ENCODE results near the gene TAF11L12.
"Not testable (repeated sequence)": the region's sequence is repeated elsewhere in the genome, so short reads cannot be mapped to it uniquely, and the experiment has no call there.

Gene TAF11L12

DNA sequence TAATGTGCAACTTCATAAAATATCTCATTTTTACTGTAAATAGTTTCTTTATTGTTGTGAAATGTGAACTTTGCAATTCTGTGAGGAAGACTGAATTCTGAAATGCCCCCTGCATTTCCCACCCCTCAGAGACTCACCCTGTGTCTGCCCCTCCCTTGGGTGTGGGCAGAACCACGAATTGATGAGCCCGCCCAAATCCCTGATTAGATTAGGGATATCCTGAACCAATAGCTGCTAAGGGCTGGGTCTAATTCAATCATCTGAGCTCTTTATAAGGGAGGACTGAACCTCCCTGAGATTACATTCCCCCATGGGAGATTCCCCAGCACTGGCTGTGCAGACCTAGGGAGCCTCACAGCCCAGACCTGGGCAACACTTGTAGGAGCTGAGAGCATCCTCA lies at the start of gene TAF11L12:
TAF11L12 (plus strand) TSS at position 301 of the 400 bp plus-strand sequence.
- not testable (repeated sequence) for DNase-seq

DNA sequence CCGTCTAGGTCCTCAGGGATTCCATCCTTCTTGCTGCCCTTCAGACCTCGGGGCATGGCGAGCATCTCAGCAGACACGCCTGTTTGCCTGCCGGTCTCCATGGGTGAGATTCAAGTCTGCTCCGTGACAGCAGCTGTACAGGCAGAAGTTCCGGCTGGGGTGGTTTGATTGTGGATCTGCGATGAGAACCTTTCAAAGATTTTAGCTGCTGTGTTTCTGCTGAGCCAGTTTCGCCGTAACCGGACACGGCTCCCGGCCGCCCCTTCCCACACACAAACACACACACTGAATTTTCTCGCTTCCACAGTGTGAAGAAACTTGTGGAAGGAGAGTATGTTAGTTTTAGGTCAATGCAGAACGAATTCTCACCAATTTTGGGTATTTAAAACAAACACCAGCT lies 24.5 kb upstream of the TAF11L12 start, which contains the start of gene TAF11L7:
TAF11L7 (minus strand) TSS at position 101 of the 400 bp plus-strand sequence.
- not testable (repeated sequence) for DNase-seq

DNA sequence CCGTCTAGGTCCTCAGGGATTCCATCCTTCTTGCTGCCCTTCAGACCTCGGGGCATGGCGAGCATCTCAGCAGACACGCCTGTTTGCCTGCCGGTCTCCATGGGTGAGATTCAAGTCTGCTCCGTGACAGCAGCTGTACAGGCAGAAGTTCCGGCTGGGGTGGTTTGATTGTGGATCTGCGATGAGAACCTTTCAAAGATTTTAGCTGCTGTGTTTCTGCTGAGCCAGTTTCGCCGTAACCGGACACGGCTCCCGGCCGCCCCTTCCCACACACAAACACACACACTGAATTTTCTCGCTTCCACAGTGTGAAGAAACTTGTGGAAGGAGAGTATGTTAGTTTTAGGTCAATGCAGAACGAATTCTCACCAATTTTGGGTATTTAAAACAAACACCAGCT lies 19.3 kb upstream of the TAF11L12 start, which contains the start of gene TAF11L8:
TAF11L8 (minus strand) TSS at position 101 of the 400 bp plus-strand sequence.
- not testable (repeated sequence) for DNase-seq

DNA sequence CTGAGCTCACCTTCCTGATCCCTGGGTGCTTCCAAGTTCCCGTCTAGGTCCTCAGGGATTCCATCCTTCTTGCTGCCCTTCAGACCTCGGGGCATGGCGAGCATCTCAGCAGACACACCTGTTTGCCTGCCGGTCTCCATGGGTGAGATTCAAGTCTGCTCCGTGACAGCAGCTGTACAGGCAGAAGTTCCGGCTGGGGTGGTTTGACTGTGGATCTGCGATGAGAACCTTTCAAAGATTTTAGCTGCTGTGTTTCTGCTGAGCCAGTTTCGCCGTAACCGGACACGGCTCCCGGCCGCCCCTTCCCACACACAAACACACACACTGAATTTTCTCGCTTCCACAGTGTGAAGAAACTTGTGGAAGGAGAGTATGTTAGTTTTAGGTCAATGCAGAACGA lies 15.9 kb upstream of the TAF11L12 start, which contains the start of gene TAF11L9:
TAF11L9 (minus strand) TSS at position 140 of the 400 bp plus-strand sequence.
- DNase-seq: not testable (repeated sequence)

DNA sequence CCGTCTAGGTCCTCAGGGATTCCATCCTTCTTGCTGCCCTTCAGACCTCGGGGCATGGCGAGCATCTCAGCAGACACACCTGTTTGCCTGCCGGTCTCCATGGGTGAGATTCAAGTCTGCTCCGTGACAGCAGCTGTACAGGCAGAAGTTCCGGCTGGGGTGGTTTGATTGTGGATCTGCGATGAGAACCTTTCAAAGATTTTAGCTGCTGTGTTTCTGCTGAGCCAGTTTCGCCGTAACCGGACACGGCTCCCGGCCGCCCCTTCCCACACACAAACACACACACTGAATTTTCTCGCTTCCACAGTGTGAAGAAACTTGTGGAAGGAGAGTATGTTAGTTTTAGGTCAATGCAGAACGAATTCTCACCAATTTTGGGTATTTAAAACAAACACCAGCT lies 12.5 kb upstream of the TAF11L12 start, which contains the start of gene TAF11L10:
TAF11L10 (minus strand) TSS at position 101 of the 400 bp plus-strand sequence.
- DNase-seq: not testable (repeated sequence)

DNA sequence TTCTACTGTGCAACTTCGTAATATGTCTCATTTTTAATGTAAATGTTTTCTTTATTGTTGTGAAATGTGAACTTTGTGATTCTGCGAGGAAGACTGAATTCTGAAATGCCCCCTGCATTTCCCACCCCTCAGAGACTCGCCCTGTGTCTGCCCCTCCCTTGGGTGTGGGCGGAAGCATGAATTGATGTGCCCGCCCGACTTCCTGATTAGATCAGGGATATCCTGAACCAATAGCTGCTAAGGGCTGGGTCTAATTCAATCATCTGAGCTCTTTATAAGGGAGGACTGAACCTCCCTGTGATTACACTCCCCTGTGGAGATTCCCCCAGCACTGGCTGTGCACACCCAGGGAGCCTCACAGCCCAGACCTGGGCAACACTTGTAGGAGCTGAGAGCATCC lies 6.3 kb upstream of the TAF11L12 start, which contains the start of gene TAF11L11:
TAF11L11 (plus strand) TSS at position 304 of the 400 bp plus-strand sequence.
- not testable (repeated sequence) for DNase-seq

DNA sequence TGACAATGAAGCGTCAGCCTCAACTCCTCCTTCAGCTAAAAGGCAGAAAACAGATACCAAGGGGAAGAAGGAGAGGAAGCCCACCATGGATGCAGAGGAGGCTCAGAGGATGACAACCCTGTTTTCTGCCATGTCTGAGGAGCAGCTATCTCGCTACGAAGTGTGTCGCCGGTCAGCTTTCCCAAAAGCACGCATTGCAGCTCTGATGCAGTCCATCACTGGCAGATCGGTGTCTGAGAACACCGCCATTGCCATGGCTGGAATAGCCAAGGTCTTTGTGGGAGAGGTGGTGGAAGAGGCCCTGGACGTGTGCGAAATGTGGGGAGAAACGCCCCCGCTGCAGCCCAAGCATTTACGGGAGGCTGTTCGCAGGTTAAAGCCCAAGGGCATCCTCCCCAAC lies 5.2 kb upstream of the TAF11L12 start:
- DNase-seq: no peak

DNA sequence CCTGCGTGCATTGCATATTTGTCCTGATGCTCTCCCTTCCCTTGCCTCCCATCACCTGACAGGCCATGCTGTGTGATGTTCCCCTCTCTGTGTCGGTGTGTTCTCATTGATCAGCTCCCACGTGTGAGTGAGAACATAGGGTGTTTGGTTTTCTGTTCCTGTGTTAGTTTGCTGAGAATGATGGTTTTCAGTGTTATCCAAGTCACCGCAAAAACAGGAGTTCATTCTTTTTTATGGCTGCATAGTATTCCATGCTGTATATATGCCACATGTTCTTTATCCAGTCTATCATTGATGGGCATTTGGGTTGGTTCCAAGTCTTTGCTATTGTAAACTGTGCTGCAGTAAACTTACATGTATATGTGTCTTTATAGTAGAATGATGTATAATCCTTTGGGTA lies 2.7 kb upstream of the TAF11L12 start:
- not testable (repeated sequence) for DNase-seq

DNA sequence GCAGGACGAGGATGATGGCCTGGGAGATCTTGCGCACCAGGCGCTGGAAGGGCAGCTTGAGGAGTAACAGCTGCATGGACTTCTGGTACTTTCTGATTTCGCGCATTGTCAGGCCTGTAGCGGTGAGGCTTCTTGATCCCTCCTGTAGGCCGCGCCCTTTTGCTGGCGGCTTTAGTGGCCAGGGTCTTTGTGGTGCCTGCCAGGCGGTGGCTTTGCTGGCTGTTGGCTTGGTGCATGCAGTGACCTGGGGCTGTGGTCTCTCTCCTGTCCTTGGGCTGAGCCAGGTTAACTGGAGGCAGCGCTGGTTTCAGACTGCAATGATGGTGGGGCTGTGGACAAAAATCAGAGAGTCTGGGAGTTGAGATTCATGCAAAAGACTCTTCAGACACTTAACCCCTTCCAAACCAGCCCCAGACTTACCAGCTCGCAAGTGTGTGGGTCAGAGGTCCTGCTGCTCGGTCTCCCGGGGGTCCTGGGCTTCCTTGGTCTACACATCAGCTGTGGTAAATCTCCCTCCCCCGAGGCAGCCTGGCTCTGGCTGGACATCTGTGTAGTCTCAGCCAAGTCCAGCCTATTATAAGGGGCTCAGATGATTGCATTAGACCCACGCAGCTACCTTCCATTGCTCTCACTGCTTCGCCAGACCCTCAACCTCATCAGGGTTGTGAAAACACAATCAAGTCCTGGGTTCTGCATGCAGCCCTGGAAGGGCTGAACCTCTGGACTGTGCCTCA lies 4.8 kb downstream of the TAF11L12 start:
- no peak for DNase-seq

DNA sequence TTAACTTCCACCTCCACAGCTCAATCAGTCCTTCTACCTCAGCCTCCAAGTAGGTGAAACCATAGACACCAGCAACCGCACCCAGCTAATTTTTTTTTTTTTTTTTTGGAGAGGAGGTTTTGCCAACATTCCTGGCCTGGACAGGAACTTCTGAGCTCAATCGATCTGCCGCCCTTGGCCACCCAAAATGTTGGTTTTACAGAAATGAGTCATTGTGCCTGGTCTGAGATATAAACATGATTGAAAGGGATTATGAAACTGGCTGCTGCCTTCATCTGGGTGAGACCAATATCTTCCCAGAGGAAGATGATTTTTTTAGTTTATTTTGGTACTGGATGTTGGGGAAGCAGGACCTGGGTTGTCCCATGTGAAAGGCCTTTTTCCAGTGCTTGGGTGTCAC lies 9.2 kb downstream of the TAF11L12 start:
- no peak for DNase-seq

DNA sequence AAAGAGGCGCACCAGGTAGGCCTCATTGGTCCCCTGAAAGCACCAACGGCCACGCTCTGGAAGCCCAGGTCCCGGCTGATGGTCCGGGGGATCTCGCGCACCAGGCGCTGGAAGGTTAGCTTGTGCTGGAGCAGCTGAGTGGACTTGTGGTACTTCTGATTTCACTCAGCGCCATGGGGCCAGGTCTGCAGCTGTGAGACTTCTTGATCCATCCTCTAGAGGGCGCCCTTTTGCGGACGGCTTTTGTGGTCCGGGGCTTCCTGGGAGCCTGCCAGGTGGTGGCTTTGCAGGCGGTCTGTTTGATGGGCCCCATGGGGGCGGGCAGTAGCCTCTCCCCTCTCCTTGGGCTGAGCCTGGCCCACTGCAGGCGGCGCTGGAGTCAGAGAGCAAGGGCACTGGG lies 10.4 kb downstream of the TAF11L12 start:
- DNase-seq: no peak

DNA sequence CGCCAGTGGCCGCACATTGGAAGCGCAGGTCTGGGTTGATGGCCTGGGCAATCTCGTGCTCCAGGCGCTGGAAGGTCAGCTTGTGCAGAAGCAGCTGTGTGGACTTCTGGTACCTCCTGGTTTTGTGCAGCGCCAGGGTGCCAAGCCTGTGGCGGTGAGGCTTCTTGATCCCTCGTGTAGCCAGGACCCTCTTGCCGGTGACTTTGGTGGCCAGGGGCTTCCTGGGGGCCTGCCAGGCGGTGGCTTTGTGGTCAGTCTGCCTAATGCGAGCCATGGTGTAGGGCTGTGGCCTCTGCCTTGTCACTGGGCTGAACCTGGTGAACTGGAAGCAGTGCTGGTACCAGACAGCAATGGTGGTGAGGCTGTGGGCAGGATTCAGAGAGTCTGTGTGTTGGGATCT lies 15.5 kb downstream of the TAF11L12 start:
- DNase-seq: no peak

DNA sequence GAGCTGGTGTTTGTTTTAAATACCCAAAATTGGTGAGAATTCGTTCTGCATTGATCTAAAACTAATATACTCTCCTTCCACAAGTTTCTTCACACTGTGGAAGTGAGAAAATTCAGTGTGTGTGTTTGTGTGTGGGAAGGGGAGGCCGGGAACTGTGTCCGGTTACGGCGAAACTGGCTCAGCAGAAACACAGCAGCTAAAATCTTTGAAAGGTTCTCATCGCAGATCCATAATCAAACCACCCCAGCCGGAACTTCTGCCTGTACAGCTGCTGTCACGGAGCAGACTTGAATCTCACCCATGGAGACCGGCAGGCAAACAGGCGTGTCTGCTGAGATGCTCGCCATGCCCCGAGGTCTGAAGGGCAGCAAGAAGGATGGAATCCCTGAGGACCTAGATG lies 21.6 kb downstream of the TAF11L12 start, which contains the start of gene TAF11L13:
TAF11L13 (plus strand) TSS at position 301 of the 400 bp plus-strand sequence.
- not testable (repeated sequence) for DNase-seq

DNA sequence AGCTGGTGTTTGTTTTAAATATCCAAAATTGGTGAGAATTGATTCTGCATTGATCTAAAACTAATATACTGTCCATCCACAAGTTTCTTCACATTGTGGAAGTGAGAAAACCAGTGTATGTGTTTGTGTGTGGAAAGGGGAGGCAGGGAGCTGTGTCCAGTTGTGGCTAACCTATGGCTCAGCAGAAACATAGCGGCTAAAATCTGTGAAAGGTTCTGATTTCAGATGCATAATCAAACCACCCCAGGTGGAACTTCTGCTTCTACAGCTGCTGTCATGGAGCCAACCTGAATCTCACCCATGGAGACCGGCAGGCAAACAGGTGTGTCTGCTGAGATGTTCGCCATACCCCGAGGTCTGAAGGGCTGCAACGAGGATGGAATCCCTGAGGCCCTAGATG lies 24.0 kb downstream of the TAF11L12 start, which contains the start of gene TAF11L14:
TAF11L14 (plus strand) TSS at position 301 of the 400 bp plus-strand sequence.
- DNase-seq: no peak

DNA sequence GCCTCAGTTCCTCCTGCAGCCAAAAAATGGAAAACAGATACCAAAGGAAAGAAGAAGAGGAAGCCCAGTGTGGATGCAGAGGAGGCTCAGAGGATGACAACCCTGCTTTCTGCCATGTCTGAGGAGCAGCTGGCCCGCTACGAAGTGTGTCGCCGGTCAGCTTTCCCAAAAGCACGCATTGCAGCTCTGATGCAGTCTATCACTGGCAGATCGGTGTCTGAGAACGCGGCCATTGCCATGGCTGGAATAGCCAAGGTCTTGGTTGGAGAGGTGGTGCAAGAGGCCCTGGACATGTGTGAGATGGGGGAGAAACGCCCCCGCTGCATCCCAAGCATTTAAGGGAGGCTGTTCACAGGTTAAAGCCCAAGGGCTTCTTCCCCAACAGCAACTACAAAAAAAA lies 39.0 kb downstream of the TAF11L12 start:
- DNase-seq: not testable (repeated sequence)

DNA sequence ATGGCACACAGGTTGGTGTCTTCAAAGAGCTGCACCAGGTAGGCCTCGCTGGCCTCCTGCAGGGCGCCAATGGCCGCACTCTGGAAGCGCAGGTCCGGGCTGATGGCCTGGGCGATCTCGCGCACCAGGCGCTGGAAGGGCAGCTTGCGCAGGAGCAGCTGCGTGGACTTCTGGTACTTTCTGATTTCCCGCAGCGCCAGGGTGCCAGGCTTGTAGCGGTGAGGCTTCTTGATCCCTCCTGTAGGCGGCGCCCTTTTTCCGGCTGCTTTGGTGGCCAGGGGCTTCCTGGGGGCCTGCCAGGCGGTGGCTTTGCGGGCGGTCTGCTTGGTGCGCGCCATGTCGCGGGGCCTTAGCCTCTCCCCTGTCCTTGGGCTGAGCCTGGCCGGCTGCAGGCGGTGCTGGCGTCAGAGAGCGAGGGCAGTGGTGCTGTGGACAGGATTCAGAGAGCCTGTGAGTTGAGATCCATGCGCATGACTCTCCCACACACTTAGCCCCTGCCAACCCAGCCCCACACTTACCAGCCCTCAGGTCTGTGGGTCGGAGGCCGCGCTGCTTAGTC lies 45.1 kb downstream of the TAF11L12 start:
- DNase-seq: not testable (repeated sequence)

DNA sequence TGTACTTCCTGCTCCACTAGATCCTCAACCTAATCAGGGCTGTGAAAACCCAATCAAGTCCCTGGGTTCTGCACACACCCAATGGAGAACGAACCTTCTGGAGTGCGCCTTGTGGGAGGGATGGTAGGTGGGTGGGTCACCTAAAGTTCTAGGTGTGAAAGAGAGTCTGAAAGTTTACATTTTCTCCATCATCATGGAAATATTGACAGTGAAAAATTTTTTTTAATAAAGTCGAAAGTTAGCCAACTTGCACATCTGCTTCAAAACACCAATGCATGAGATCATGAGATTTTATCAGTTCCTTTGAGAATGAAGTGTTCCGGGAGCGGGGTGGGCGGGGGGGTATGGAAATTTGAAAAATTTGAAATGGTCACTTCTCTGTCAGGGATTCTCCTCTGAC lies 45.7 kb downstream of the TAF11L12 start:
- DNase-seq: no peak
